Activated CD4-positive, alpha-beta T cell treated with anti-CD3 and anti-CD28 coated beads, Interleukin-2, amount 10 ng/mL, durations not matched to agents 24 days and 14 days (primary cell): ENCODE measurements around the gene FLCN. TPM values are rescaled to one million over a fixed set of nuclear protein-coding genes. Genes with fewer than 3 reads are reported as not detected.

ENCODE experiments used
- DNase-seq: peaks from one replicate; pipeline ENCODE4 v3.0.0; 2022
- H3K27ac Mint-ChIP-seq: one replicate; pipeline ENCODE4 v1.8.0; 2022; ENCODE audit warnings: mild to moderate bottlenecking, mixed read lengths
- H3K27me3 Mint-ChIP-seq: one replicate; pipeline ENCODE4 v1.8.0; 2022; ENCODE audit warnings: mixed read lengths
- H3K36me3 Mint-ChIP-seq: one replicate; pipeline ENCODE4 v1.8.0; 2022; ENCODE audit warnings: low read depth, mild to moderate bottlenecking, mixed read lengths
- H3K4me1 Mint-ChIP-seq: one replicate; pipeline ENCODE4 v1.8.0; 2021; ENCODE audit warnings: mixed read lengths
- H3K4me3 Mint-ChIP-seq: one replicate; pipeline ENCODE4 v1.8.0; 2022; ENCODE audit warnings: mild to moderate bottlenecking, moderate library complexity, mixed read lengths
- H3K9me3 Mint-ChIP-seq: one replicate; pipeline ENCODE4 v1.8.0; 2021; ENCODE audit warnings: mixed read lengths
- intact Hi-C: fragments of 100-400 bp; cut with micrococcal nuclease; formaldehyde crosslinking; loops from one replicate; pipeline ENCODE4 v1.15.1; 2023
- total RNA-seq: library from RNA; stranded (reverse); gene quantifications from 2 replicates; pipeline ENCODE4 v1.2.3, GENCODE V29; 2022

FLCN gene
- total RNA-seq, 1 donor from 2014 or later = 34.1 TPM

- intact Hi-C loops = loop anchor here (5.0 kb wide), 1 partner anchor 120 kb away; the partner anchor contains the start of gene NT5M
- Mint-ChIP-seq H3K4me3 (peak overlapping the region; percentile 87), H3K4me1 (peaks cover 80% of the 10 kb centered on the region), H3K27ac (peak overlapping the region; percentile 91), H3K27me3 (no peaks in the 10 kb centered on the region), H3K9me3 (no peaks in the 10 kb centered on the region), H3K36me3 (peaks cover 54% of the 10 kb centered on the region)
- peak; percentile 88 for DNase-seq
Measured at GRCh38 chr17:17181666-17182597, 55.0 kb downstream of the FLCN start.

- Mint-ChIP-seq H3K27me3 (no peaks in the 10 kb centered on the region), H3K36me3 (peaks cover 62% of the 10 kb centered on the region), H3K9me3 (no peaks in the 10 kb centered on the region), H3K4me1 (peaks cover 79% of the 10 kb centered on the region), H3K27ac (peak overlapping the region; percentile 98), H3K4me3 (peak overlapping the region; percentile 92)
- intact Hi-C loops = loop anchor here (5.0 kb wide), 1 partner anchor 121 kb away; the partner anchor contains the start of gene NT5M
- no peak for DNase-seq
Measured at GRCh38 chr17:17180741-17181525, 56.0 kb downstream of the FLCN start.

DNA sequence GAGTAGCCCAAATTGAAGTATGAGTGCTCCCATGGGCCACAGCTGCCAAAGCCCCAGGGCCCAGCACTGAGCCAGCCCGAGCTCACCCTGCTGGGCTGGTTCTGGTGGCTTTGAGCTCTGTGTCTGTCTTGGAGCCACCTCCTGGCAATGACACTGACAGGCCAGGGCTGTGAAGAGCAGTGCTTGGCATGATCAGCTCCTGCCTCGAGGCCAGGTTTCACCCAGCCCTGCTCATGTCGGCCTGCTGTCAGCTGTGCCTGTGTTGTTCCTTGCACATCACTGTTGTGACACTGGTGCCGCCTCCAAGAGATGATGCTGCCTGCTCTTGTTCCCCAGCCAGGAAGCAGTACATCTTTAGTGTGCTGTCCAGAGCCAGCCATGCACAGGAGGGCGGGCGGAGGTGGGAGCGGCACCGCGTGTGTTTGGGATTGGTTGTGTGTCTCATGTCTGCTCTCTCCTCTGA lies 56.8 kb downstream of the FLCN start:
- Mint-ChIP-seq H3K27ac (peak overlapping the region; percentile 98), H3K4me1 (peaks cover 74% of the 10 kb centered on the region), H3K27me3 (no peaks in the 10 kb centered on the region), H3K4me3 (peak overlapping the region; percentile 92), H3K36me3 (peaks cover 58% of the 10 kb centered on the region), H3K9me3 (no peaks in the 10 kb centered on the region)
- peak; percentile 82 for DNase-seq
- intact Hi-C loops = loop anchor here (5.0 kb wide), 1 partner anchor 122 kb away; the partner anchor contains the start of gene NT5M

GRCh38 chr17:17179371-17179827 lies 57.6 kb downstream of the FLCN start:
- Mint-ChIP-seq H3K4me3 (peak overlapping the region; percentile 92), H3K4me1 (peaks cover 72% of the 10 kb centered on the region), H3K27ac (peak overlapping the region; percentile 98), H3K27me3 (no peaks in the 10 kb centered on the region), H3K9me3 (no peaks in the 10 kb centered on the region), H3K36me3 (peaks cover 54% of the 10 kb centered on the region)
- peak; percentile 83 for DNase-seq
- intact Hi-C loops = loop anchor here (1.0 to 5.0 kb wide), 3 partner anchors 28 to 62 kb away; partner anchors contain the start of gene FLCN

DNA sequence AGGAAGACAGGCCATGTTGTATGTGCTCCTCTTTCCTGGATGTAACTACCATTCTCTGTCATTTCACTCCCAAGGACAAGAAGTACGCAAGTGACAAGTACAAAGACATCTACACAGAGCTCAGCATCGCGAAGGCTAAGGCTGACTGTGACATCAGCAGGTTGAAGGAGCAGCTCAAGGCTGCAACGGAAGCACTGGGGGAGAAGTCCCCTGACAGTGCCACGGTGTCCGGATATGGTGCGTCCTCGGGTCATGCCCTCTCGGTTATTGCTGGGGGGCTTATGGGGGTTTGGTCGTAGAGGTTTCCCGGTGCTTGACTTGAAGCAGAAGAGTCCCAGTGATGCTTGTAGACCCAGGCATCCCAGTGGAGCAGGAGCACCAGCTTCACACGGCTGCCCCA lies 59.8 kb downstream of the FLCN start:
- peaks cover 66% of the 10 kb centered on the region for H3K4me1 Mint-ChIP-seq
- peaks cover 54% of the 10 kb centered on the region for H3K36me3 Mint-ChIP-seq
- no peaks in the 10 kb centered on the region for H3K9me3 Mint-ChIP-seq
- H3K4me3 Mint-ChIP-seq = peak overlapping the region; percentile 76
- intact Hi-C loops = loop anchor here (5.0 kb wide), 1 partner anchor 60 kb away; no protein-coding TSS in a partner anchor
- peak overlapping the region; percentile 88 for H3K27ac Mint-ChIP-seq
- peak; percentile 66 for DNase-seq
- H3K27me3 Mint-ChIP-seq = no peaks in the 10 kb centered on the region

- Mint-ChIP-seq H3K9me3 (no peaks in the 10 kb centered on the region), H3K27ac (peak overlapping the region; percentile 88), H3K36me3 (peaks cover 52% of the 10 kb centered on the region), H3K4me1 (peaks cover 60% of the 10 kb centered on the region), H3K27me3 (no peaks in the 10 kb centered on the region), H3K4me3 (peak overlapping the region; percentile 76)
- peak; percentile 77 for DNase-seq
- intact Hi-C loops = loop anchor here (5.0 kb wide), 1 partner anchor 59 kb away; no protein-coding TSS in a partner anchor
Measured at GRCh38 chr17:17176341-17176740, 60.6 kb downstream of the FLCN start.

DNA sequence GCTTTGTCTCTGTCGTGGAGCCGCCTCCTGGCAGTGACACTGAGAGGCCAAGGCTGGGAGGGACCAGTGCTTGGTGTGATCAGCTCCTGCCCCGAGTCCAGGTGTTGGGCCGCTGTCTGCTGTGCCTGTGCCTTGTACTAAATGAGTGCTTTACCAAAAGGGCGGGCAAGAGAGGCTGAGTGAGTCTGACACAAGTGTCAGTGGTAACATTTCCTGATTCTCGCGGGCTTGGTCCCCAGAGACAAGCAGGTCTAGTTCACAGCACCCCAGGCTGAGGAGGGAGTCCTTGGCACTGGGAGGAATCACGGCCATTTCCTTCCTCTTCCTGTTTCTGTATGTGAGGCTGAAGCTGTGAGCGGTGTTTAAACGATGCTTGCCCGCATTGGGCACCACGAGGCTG lies 61.1 kb downstream of the FLCN start:
- Mint-ChIP-seq H3K27me3 (no peaks in the 10 kb centered on the region), H3K36me3 (peaks cover 53% of the 10 kb centered on the region), H3K4me1 (peaks cover 61% of the 10 kb centered on the region), H3K27ac (peak overlapping the region; percentile 88), H3K9me3 (no peaks in the 10 kb centered on the region), H3K4me3 (peak overlapping the region; percentile 76)
- peak; percentile 77 for DNase-seq
- intact Hi-C loops = loop anchor here (5.0 kb wide), 1 partner anchor 59 kb away; no protein-coding TSS in a partner anchor

DNA sequence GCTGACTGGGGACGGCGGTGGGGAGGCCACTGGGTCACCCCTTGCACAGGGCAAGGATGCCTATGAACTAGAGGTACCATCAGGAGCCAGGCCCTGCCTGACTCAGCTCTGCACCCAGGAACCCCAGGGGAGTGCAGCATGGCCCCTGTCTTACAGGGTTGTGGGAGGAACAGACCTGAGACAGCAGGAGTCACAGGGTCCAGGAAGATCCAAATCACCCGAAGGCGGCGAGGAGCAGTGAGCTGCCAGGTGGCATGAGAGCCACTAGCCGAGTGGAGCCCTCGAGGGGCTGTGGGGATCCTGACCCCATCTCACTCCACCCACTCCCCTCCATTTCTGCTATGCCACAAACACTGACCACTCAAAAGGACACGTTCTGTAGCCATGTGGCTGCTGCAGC lies 61.6 kb downstream of the FLCN start:
- intact Hi-C loops = loop anchor here (5.0 kb wide), 1 partner anchor 58 kb away; no protein-coding TSS in a partner anchor
- DNase-seq = no peak
- no peak overlapping the region for H3K4me3 Mint-ChIP-seq
- peaks cover 47% of the 10 kb centered on the region for H3K36me3 Mint-ChIP-seq
- H3K4me1 Mint-ChIP-seq = peaks cover 56% of the 10 kb centered on the region
- H3K27me3 Mint-ChIP-seq = no peaks in the 10 kb centered on the region
- H3K9me3 Mint-ChIP-seq = no peaks in the 10 kb centered on the region
- peak overlapping the region; percentile 88 for H3K27ac Mint-ChIP-seq

DNA sequence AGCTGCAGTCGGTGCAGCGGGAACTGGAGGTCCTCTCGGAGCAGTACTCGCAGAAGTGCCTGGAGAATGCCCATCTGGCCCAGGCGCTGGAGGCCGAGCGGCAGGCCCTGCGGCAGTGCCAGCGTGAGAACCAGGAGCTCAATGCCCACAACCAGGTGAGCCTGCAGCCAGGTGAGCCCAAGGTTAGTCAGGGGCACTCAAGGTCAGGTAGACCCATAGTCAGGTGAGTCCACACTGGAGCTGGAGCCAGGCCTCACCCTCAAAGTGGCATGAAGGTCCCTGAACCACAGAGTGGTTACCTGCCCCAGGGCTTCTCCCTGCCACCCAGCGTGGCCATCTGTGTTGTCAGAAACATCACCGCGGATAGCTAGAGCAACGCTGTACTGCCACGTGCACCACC lies 63.0 kb downstream of the FLCN start:
- DNase-seq = no peak
- no peak overlapping the region for H3K4me3 Mint-ChIP-seq
- no peak overlapping the region for H3K27ac Mint-ChIP-seq
- no peaks in the 10 kb centered on the region for H3K9me3 Mint-ChIP-seq
- peaks cover 46% of the 10 kb centered on the region for H3K4me1 Mint-ChIP-seq
- H3K36me3 Mint-ChIP-seq = peaks cover 39% of the 10 kb centered on the region
- intact Hi-C loops = no loop called here
- no peaks in the 10 kb centered on the region for H3K27me3 Mint-ChIP-seq

DNA sequence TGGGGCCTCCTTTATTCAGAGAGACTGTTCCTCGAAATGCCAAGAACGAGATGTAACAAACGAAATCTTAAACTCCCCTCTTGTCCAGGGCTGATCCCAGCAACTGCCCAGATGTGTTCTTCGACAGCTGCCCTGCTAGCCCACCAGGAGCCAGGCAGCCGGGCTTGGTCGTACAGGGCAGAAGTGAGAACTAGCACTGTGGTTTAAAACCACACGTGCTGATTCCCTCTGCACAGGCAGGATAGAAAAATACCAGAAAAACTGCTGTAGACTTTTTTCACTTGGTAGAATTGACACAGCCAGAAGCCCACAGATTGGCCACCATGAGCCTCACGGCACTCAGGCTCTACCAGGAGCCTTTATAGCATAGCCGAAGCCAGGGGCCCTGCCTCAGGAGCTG lies 64.0 kb downstream of the FLCN start:
- no peaks in the 10 kb centered on the region for H3K27me3 Mint-ChIP-seq
- H3K36me3 Mint-ChIP-seq = peaks cover 39% of the 10 kb centered on the region
- no peak overlapping the region for H3K4me3 Mint-ChIP-seq
- intact Hi-C loops = no loop called here
- no peak for DNase-seq
- peaks cover 48% of the 10 kb centered on the region for H3K4me1 Mint-ChIP-seq
- peak overlapping the region; percentile 34 for H3K27ac Mint-ChIP-seq
- no peaks in the 10 kb centered on the region for H3K9me3 Mint-ChIP-seq

DNA sequence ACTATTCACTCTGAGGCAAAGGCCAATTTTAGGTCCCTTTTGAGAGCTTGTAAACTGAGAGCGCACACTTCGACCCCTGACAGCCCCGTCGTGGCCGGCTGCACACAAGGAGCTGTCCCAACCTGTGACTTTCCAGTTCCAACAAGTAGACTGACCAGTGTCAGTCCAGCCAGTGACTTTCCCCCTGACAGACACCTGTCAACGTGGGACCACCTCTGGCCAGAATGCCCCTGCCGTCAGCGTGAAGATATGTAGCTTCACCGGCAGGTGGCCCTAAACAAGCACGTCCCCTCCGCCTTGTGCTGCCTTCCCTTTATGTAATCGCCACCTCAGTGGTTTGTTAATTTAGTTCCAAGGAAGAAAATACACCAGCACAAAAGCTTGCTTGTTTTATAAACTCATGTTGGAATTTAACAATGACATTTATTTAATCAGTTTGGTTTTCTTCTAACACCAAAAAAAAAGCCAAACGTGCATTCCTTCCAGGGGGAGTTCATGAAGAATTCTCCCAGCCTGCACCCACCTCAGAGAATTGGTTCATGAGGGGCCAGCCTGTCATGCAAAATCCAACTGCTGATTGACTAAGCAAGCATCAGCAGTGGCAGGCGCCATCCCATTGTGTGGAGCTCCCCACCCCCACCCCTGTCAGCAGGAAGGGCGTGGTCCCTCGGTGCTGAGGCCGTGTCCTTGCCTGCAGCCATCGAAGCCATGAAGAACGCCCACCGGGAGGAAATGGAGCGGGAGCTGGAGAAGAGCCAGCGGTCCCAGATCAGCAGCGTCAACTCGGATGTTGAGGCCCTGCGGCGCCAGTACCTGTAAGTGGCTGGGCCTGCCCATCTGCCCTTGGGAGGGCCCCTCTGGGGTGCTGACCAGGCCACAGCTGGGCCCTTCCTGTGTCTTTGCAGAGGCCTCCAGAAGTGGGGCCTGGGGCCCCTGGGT lies 64.7 kb downstream of the FLCN start:
- Mint-ChIP-seq H3K27ac (no peak overlapping the region), H3K27me3 (no peaks in the 10 kb centered on the region), H3K9me3 (no peaks in the 10 kb centered on the region), H3K36me3 (peaks cover 36% of the 10 kb centered on the region), H3K4me3 (no peak overlapping the region), H3K4me1 (peaks cover 43% of the 10 kb centered on the region)
- DNase-seq = no peak
- intact Hi-C loops = no loop called here

GRCh38 chr17:17171186-17171585 lies 65.8 kb downstream of the FLCN start:
- Mint-ChIP-seq H3K27me3 (no peaks in the 10 kb centered on the region), H3K27ac (no peak overlapping the region), H3K4me3 (no peak overlapping the region), H3K36me3 (peaks cover 31% of the 10 kb centered on the region), H3K9me3 (no peaks in the 10 kb centered on the region), H3K4me1 (peaks cover 33% of the 10 kb centered on the region)
- DNase-seq = no peak
- intact Hi-C loops = no loop called here
